ENCODE measurements around the gene LIF. TPM values are rescaled to one million over a fixed set of nuclear protein-coding genes. Genes with fewer than 3 reads are reported as not detected.

The LIF gene
- total RNA-seq, 6 donors from 2014 or later, result 0.89 to 16.9 (median 3.8) TPM

DNA sequence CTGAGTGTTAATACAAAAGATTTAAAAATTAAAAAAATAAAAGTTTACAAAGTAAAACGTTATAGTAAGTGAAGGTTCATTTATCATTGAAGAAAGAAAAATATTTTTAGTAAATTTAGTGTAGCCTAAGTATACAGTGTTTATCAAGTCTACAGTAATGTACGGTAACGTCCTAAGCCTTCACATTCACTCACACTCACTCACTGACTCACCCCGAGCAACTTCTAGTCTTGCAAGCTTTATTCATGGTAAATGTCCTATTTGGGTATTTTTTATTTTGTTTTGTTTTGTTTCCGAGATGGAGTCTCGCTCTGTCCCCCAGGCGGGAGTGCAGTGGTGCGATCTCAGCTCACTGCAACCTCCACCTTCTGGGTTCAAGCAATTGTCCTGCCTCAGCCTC lies 33.9 kb upstream of the LIF start:
- no peak overlapping the region for H3K27ac ChIP-seq
- ATAC-seq (ENCODE audit: low FRiP score in 2 of 2), result no peak
- TF ChIP-seq POLR2A (IDR thresholded peaks at IDR 0.05), result no peak
- no peak for TF ChIP-seq POLR2AphosphoS5 (IDR thresholded peaks at IDR 0.05)
- TF ChIP-seq, protein P1, sequence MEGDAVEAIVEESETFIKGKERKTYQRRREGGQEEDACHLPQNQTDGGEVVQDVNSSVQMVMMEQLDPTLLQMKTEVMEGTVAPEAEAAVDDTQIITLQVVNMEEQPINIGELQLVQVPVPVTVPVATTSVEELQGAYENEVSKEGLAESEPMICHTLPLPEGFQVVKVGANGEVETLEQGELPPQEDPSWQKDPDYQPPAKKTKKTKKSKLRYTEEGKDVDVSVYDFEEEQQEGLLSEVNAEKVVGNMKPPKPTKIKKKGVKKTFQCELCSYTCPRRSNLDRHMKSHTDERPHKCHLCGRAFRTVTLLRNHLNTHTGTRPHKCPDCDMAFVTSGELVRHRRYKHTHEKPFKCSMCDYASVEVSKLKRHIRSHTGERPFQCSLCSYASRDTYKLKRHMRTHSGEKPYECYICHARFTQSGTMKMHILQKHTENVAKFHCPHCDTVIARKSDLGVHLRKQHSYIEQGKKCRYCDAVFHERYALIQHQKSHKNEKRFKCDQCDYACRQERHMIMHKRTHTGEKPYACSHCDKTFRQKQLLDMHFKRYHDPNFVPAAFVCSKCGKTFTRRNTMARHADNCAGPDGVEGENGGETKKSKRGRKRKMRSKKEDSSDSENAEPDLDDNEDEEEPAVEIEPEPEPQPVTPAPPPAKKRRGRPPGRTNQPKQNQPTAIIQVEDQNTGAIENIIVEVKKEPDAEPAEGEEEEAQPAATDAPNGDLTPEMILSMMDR (IDR thresholded peaks at IDR 0.05), result no peak
- no peak for TF ChIP-seq EP300 (IDR thresholded peaks at IDR 0.05)
- peaks cover 7 to 26% (median 14%) of the 10 kb centered on the region in 4 donors for H3K36me3 ChIP-seq
- no peaks in the 10 kb centered on the region for H3K9me3 ChIP-seq
- no peak for DNase-seq
- H3K27me3 ChIP-seq, result no peaks in the 10 kb centered on the region
- WGBS, 2 donors, result 80 to 85% methylated on average over 8 of the region's 8 CpGs
- H3K4me3 ChIP-seq, result no peak overlapping the region
- H3K4me1 ChIP-seq, result peaks cover 16 to 30% (median 23%) of the 10 kb centered on the region in 4 donors

DNA sequence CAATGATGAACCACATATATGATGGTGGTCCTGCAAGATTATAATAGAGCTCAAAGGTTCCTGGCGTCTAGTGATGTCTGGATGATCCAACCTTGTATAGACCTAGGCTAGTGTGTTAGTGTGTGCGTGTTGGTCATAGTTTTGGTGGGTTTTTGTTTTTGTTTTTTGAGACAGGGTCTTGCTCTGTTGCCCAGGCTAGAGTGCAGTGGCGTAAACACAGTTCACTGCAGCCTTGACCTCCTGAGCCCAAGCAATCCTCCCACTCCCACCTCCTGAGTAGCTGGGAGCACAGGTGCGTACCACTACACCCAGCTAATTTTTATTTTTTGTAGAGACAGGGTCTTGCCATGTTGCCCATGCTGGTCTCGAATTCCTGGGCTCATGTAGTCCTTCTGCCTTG lies 33.4 kb upstream of the LIF start:
- H3K36me3 ChIP-seq, result peaks cover 1 to 20% (median 8%) of the 10 kb centered on the region in 4 donors
- H3K9me3 ChIP-seq, result no peaks in the 10 kb centered on the region
- DNase-seq (no peak), ATAC-seq (ENCODE audit: low FRiP score in 2 of 2) (no peak)
- H3K4me1 ChIP-seq, result peaks cover 16 to 30% (median 23%) of the 10 kb centered on the region in 4 donors
- no peak overlapping the region for H3K4me3 ChIP-seq
- WGBS, 2 donors, result 85 to 91% methylated on average over 5 of the region's 5 CpGs
- TF ChIP-seq, protein P1 (IDR thresholded peaks at IDR 0.05), result no peak
- no peak for TF ChIP-seq POLR2A (IDR thresholded peaks at IDR 0.05)
- no peak for TF ChIP-seq EP300 (IDR thresholded peaks at IDR 0.05)
- no peak for TF ChIP-seq POLR2AphosphoS5 (IDR thresholded peaks at IDR 0.05)
- peak overlapping the region in 1 of 4 donors; percentile 3 for H3K27ac ChIP-seq
- H3K27me3 ChIP-seq, result no peaks in the 10 kb centered on the region

DNA sequence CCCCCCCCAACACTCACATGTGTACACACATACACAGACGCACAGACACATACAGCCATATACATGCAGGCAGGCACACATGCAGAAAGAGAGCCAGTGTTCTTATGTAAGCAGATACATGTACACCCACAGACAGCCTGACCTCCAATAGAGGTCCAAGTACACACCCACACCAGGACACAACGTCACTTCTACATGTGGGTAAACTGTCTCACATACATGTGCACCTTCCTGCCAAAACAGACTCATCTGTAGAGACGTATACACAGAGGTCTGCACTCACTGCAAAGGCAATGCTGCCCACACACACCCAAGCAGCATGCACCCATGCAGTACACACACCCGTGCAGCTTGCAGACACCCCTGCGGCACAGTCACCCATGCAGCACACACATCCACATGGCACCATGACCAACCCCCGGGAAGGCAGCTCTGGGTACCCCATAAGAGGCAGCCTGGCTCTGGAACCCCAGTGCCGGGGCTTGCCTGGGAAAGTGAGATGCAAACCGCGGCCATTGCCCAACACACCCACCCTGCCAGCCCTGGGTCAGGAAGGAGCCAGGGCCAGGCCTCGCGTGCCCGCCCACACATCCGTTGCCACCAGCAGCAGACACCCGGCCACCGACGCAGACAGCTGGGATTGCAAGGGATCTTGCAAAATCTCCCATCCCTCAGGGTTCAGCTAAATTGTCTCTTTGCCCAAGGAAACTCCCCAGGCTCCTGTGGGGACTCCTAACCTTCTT lies 32.7 kb upstream of the LIF start:
- Histone ChIP-seq H3K27ac (peak overlapping the region in 1 of 4 donors; percentile 3), H3K4me3 (no peak overlapping the region), H3K9me3 (no peaks in the 10 kb centered on the region), H3K36me3 (peaks cover 0 to 13% (median 2%) of the 10 kb centered on the region in 4 donors), H3K27me3 (no peaks in the 10 kb centered on the region), H3K4me1 (peaks cover 16 to 30% (median 23%) of the 10 kb centered on the region in 4 donors)
- DNase-seq, result peak; percentile 80 to 90
- TF ChIP-seq EP300 (IDR thresholded peaks at IDR 0.05), result peak in 1 of 4 donors; percentile 8
- peak in 1 of 4 donors; percentile 30 for TF ChIP-seq POLR2A (IDR thresholded peaks at IDR 0.05)
- peak in 1 of 2 donors; percentile 46 for TF ChIP-seq POLR2AphosphoS5 (IDR thresholded peaks at IDR 0.05)
- TF ChIP-seq, protein P1 (IDR thresholded peaks at IDR 0.05), result no peak
- ATAC-seq (ENCODE audit: low FRiP score in 2 of 2), result peak in 1 of 2 donors; percentile 78
- 61 to 70% methylated on average over 3 to 16 of the region's 16 CpGs for WGBS, 2 donors

DNA sequence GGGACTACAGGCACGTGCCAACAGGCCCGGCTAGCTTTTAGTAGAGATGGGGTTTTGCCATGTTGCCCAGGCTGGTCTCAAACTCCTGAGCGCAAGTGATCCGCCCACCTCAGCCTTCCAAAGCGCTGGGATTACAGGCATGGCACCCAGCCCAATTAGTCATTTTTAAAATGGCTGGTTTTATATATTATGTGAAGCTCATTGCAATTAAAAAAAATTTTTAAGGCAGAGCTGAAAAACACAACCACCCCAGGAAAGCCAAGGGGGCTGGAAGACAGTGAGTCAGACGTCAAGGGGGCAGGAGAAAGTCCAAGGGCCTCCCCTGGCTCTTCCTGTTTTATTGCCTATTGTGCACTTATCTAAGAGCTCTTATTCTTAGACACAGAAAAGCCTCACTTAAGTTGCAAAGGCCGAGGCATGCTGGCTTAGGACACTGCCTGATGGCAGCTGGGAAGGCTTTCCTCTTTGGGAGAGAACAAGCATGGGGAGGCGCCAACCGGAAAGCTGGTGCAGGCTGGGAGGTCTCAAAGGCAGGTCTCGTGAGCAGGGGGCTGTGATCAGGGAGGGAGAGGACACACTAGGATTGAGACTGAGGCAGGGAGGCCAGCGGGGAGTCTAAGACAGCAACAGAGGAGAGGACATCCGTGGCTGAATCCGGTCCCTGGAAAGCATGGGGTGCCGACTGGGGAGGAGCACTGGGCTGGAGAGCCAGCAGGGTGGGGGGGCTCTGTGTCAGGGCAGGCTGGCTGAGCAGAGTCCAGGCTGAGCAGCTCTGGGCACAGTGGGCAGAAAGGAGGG lies 31.2 kb upstream of the LIF start:
- peak overlapping the region in 3 of 4 donors; percentile 48 to 73 (median 67) for H3K27ac ChIP-seq
- TF ChIP-seq, protein P1 (IDR thresholded peaks at IDR 0.05), result no peak
- TF ChIP-seq POLR2A (IDR thresholded peaks at IDR 0.05), result peak in 1 of 4 donors; percentile 42

More for the DNA sequence above, 31.2 kb upstream of the LIF start:
- WGBS, 2 donors, result 46 to 54% methylated on average over 13 to 14 of the region's 14 CpGs
- DNase-seq (no peak), ATAC-seq (ENCODE audit: low FRiP score in 2 of 2) (peak in 1 of 2 donors; percentile 69)
- Histone ChIP-seq H3K36me3 (no peaks in the 10 kb centered on the region), H3K27me3 (no peaks in the 10 kb centered on the region), H3K4me3 (no peak overlapping the region), H3K9me3 (no peaks in the 10 kb centered on the region), H3K4me1 (peaks cover 16 to 29% (median 21%) of the 10 kb centered on the region in 4 donors)

All from upper lobe of left lung (tissue), 6 donors.